ACC112 (cell line): Measurements from ENCODE around the gene CLEC10A.
"Not testable (repeated sequence)": the region's sequence is repeated elsewhere in the genome, so short reads cannot be mapped to it uniquely, and the experiment has no call there.

ENCODE experiments used
- H2AFZ ChIP-seq: fragments of 200-600 bp; sonication (generic); one replicate; pipeline ENCODE4 v1.6.0; 2017; ENCODE audit warnings: antibody characterized with exemption, low read length; ENCODE audit not compliant: unreplicated experiment
- H3K27ac ChIP-seq: fragments of 200-600 bp; sonication (generic); 2 replicates; pipeline ENCODE4 v1.5.1; 2014; ENCODE audit warnings: low read depth, mild to moderate bottlenecking, antibody characterized with exemption, low read length, moderate library complexity
- H3K27me3 ChIP-seq: fragments of 200-600 bp; sonication (generic); 2 replicates; pipeline ENCODE4 v1.6.1; 2014; ENCODE audit warnings: mild to moderate bottlenecking, antibody characterized with exemption, low read length, moderate library complexity, mixed read lengths; ENCODE audit not compliant: insufficient read depth
- H3K36me3 ChIP-seq: fragments of 200-600 bp; sonication (generic); 2 replicates; pipeline ENCODE4 v1.6.1; 2016; ENCODE audit warnings: mild to moderate bottlenecking, antibody characterized with exemption, low read length, moderate library complexity, mixed read lengths; ENCODE audit not compliant: insufficient read depth
- H3K4me1 ChIP-seq: fragments of 200-600 bp; sonication (generic); one replicate; pipeline ENCODE4 v1.6.1; 2016; ENCODE audit warnings: low read length, mixed read lengths; ENCODE audit not compliant: insufficient read depth, unreplicated experiment, control insufficient read depth
- H3K4me3 ChIP-seq: fragments of 200-600 bp; sonication (generic); 2 replicates; pipeline ENCODE4 v1.5.1; 2014; ENCODE audit warnings: mild to moderate bottlenecking, low read depth, low read length
- H3K79me2 ChIP-seq: fragments of 200-600 bp; sonication (generic); one replicate; pipeline ENCODE4 v1.6.0; 2016; ENCODE audit warnings: low read length; ENCODE audit not compliant: control insufficient read depth, unreplicated experiment, insufficient read depth

CLEC10A gene

GRCh38 chr17:7068268-7068667, 11.8 kb downstream of the CLEC10A start:
- no peaks in the 10 kb centered on the region for H3K79me2 ChIP-seq
- no peaks in the 10 kb centered on the region for H3K36me3 ChIP-seq
- H3K27ac ChIP-seq, result no peak overlapping the region
- H3K4me3 ChIP-seq, result no peak overlapping the region
- peaks cover 22% of the 10 kb centered on the region for H3K27me3 ChIP-seq
- peaks cover 6% of the 10 kb centered on the region for H3K4me1 ChIP-seq
- H2AFZ ChIP-seq, result no peak overlapping the region

- peaks cover 11% of the 10 kb centered on the region for H3K27me3 ChIP-seq
- no peaks in the 10 kb centered on the region for H3K36me3 ChIP-seq
- no peaks in the 10 kb centered on the region for H3K79me2 ChIP-seq
These were observed 12.9 kb downstream of the CLEC10A start for GRCh38 chr17:7067198-7067597.

GRCh38 chr17:7064261-7064660, 15.8 kb downstream of the CLEC10A start:
- Histone ChIP-seq H2AFZ (no peak overlapping the region), H3K36me3 (no peaks in the 10 kb centered on the region), H3K27me3 (no peaks in the 10 kb centered on the region; the same call in 1 of the 2 replicates), H3K27ac (no peak overlapping the region), H3K4me3 (no peak overlapping the region), H3K4me1 (peaks cover 23% of the 10 kb centered on the region), H3K79me2 (no peaks in the 10 kb centered on the region)

More at GRCh38 chr17:7067198-7067597, 12.9 kb downstream of the CLEC10A start:
- Histone ChIP-seq H2AFZ (no peak overlapping the region), H3K27ac (no peak overlapping the region), H3K4me3 (no peak overlapping the region), H3K4me1 (peaks cover 11% of the 10 kb centered on the region)

GRCh38 chr17:7063518-7064094, 16.4 kb downstream of the CLEC10A start:
- no peaks in the 10 kb centered on the region for H3K79me2 ChIP-seq
- H3K27ac ChIP-seq, result no peak overlapping the region
- H3K4me3 ChIP-seq, result no peak overlapping the region
- H3K27me3 ChIP-seq, result no peaks in the 10 kb centered on the region; the same call in 1 of the 2 replicates
- H2AFZ ChIP-seq, result no peak overlapping the region
- peaks cover 29% of the 10 kb centered on the region for H3K4me1 ChIP-seq
- H3K36me3 ChIP-seq, result no peaks in the 10 kb centered on the region

- Histone ChIP-seq H3K27me3 (no peaks in the 10 kb centered on the region; the same call in 1 of the 2 replicates), H3K36me3 (no peaks in the 10 kb centered on the region), H3K27ac (peak overlapping the region; percentile 62), H3K4me3 (peak overlapping the region; percentile 18; the same call in 1 of the 2 replicates), H3K4me1 (peaks cover 32% of the 10 kb centered on the region), H2AFZ (no peak overlapping the region), H3K79me2 (no peaks in the 10 kb centered on the region)
These were observed 19.7 kb downstream of the CLEC10A start for GRCh38 chr17:7060165-7060891.

- Histone ChIP-seq H2AFZ (no peak overlapping the region), H3K79me2 (no peaks in the 10 kb centered on the region), H3K36me3 (no peaks in the 10 kb centered on the region), H3K27me3 (no peaks in the 10 kb centered on the region), H3K4me3 (no peak overlapping the region), H3K27ac (peak overlapping the region; percentile 39), H3K4me1 (peaks cover 32% of the 10 kb centered on the region)
These were observed 21.1 kb downstream of the CLEC10A start for GRCh38 chr17:7058831-7059447.

- no peaks in the 10 kb centered on the region for H3K36me3 ChIP-seq
- peaks cover 21% of the 10 kb centered on the region for H3K4me1 ChIP-seq
- H3K79me2 ChIP-seq, result no peaks in the 10 kb centered on the region
- no peak overlapping the region for H3K4me3 ChIP-seq
- no peak overlapping the region for H2AFZ ChIP-seq
- H3K27me3 ChIP-seq, result no peaks in the 10 kb centered on the region
- no peak overlapping the region for H3K27ac ChIP-seq
These were observed 23.7 kb downstream of the CLEC10A start for GRCh38 chr17:7056386-7056785.

GRCh38 chr17:7050583-7050982, 29.5 kb downstream of the CLEC10A start:
- H3K4me3 ChIP-seq, H3K79me2 ChIP-seq, H3K36me3 ChIP-seq, H2AFZ ChIP-seq, H3K27ac ChIP-seq, H3K27me3 ChIP-seq, H3K4me1 ChIP-seq: not testable (repeated sequence)

- H2AFZ ChIP-seq, result no peak overlapping the region
- no peak overlapping the region for H3K4me3 ChIP-seq
- H3K27me3 ChIP-seq, result peaks cover 2% of the 10 kb centered on the region; the same call in 1 of the 2 replicates
- peaks cover 6% of the 10 kb centered on the region for H3K4me1 ChIP-seq
- H3K27ac ChIP-seq, result no peak overlapping the region
- no peaks in the 10 kb centered on the region for H3K36me3 ChIP-seq
- H3K79me2 ChIP-seq, result no peaks in the 10 kb centered on the region
These were observed 31.1 kb downstream of the CLEC10A start for GRCh38 chr17:7048968-7049367.

GRCh38 chr17:7047566-7047965, 32.5 kb downstream of the CLEC10A start:
- Histone ChIP-seq H2AFZ (no peak overlapping the region), H3K4me3 (no peak overlapping the region), H3K79me2 (no peaks in the 10 kb centered on the region), H3K4me1 (peaks cover 10% of the 10 kb centered on the region), H3K36me3 (no peaks in the 10 kb centered on the region), H3K27ac (no peak overlapping the region), H3K27me3 (peaks cover 3% of the 10 kb centered on the region; the same call in 1 of the 2 replicates)
